CD4-positive, alpha-beta T cell treated with Interleukin-15 for 1 hour (primary cell): ENCODE data around the gene SLX4.

Experiments used
- DNase-seq: peaks from one replicate; pipeline ENCODE4 v3.0.0-alpha.2; 2020

SLX4 gene

DNA sequence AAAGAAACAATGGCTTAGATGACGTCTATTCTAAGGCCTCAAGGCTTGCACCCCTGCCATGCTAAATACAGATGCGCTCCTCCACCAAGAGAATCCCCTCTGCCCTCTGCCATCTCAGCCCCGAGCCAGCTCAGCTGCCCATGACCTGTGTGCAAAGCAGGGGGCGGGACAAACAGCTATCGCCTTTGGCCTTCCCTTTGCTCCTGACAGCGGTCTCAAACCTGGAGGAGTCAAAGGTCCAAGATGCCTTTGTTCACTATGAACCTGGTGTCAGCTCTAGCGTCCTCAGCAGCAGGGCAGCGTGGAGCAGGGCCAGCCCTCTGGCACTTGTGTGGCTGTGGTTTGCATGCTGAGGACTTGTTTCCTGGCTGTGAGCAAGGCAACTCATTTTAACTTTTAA is 12.3 kb downstream of the SLX4 start:
- DNase-seq, result no peak

DNA sequence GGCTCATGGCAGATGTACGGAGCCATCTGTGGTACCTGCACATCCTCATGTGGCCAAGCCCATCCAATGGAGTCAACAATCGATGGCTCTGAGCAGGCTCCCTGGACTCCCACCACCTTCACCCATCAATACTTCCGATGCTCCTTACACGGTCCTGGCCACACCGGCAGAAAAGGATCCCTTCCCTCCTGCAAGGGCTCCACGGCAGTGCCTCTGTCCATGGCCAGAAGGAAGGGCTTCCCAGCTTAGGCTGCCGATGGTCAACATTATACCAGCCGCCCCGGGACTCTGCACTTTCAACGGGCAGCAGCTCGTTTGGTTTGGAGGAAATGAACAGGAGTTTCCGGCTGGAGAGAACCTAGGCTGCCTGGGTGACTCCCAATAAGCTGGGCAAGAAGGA is 13.2 kb downstream of the SLX4 start:
- no peak for DNase-seq

DNA sequence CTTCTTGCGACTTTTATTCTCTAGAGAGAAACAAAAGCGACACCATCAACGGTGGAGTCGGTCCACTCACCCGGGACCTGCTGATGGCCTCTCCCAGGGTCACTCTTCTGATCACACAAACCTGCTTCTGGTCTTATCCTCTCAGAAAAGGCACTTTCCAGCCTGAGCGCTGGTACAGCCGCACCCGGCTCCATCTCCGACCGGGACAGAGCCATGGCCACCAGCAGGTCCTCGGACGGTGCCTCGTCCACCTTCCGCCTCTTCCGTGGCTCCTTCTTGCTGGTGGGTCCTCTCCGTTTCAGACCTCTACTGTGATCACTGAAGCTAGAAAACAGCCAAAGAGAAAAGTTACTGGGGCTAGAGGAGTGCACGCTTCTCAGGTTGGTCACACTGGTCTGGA is 13.7 kb downstream of the SLX4 start:
- DNase-seq, result no peak

DNA sequence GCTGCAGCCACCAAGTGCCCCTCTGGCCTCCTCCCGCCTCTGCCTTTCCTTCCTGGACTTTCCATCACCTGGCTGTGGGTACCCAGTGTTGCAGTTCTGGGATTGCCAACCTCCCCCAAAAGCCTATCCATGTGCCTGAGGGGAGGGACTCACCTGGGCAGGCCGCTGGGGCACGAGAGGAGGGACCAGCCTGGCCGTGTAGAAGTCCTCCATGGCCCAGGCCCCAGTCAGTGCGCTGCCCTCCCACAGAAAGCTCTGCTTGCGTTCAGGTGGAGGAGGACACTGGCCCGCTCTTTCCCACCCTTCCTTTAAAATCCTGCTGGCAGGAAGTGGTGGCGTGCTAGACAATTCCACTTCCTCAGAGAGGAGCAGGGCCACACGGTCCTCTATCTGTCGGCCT is 14.2 kb downstream of the SLX4 start:
- DNase-seq, result no peak

DNA sequence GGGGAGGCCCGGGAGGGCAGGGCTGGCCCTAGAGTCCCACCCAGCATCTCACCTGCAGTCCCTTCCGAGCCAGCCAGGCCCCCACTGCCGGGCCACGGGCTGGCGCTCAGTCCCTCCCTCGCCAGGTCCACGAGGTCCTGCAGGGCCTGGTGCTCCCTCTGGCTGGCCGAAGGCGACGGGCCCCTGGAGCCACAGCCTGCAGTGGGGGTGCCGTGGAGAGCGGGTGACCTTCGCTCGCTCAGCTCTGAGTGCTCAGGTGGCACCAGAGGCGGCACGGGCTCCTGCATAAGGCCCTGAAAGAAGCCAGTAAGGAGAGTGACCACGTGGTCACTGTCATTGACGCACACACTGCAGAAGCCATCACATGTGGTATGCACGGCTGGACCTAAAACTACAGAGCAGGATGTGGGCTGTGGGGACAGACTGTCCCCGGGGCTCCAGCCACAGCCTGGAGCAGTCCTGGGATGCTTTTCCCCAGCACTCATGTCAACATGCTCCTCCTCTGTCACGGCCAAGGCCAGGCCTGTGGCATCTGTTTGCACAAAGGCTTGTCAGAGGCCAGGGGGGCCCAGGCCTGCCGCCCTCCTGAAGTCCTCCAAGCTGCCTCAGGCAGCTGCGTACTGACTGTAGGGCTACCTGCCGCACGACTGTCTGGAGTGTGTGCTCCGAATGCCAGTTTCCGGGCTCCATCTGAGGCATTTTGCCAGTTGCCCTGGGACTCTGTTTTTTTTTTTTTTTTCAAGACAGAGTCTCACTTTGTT is 15.1 kb downstream of the SLX4 start:
- no peak for DNase-seq

DNA sequence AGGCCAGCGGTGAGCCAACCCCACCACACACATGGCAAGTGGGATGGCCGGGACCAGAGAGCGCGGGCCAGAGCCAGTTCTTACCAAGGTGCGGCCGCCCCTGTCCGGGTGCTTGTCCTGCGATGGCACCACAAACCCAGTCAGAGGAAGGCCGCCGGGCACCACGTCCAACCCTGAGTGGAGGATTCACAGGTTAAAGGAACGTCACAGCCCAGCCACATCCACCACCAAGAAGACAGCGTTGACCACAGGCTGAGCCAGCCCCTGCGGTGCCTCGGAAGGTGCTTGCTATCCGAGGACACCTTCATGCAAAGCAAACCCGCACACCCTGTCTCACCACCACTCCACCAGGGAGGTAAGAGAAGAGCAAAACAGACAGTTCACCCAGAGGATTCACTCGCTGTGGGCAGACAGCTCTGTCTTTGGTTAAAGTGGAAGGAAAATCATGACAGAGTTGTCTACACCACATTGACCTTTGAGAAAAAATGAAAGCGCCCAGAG is 15.8 kb downstream of the SLX4 start:
- no peak for DNase-seq

DNA sequence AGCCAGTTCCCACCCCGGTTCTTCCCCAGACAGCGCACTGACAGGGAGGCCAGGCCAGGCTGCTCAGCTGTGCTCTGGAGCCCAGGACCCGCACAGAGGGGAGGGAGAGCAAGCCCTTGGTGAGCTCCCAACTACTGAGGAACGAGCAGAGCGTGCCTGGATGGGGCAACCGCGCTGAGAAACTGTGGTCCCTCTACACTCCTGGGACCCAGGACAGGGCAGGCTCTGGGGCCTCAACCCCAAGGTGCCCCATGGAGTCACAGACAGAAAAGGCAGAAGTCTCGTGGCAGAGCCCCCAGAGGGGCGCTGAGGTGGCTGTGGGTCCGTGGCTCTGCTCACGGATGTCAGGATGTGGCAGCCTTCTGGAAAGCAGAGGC is 16.3 kb downstream of the SLX4 start:
- no peak for DNase-seq

DNA sequence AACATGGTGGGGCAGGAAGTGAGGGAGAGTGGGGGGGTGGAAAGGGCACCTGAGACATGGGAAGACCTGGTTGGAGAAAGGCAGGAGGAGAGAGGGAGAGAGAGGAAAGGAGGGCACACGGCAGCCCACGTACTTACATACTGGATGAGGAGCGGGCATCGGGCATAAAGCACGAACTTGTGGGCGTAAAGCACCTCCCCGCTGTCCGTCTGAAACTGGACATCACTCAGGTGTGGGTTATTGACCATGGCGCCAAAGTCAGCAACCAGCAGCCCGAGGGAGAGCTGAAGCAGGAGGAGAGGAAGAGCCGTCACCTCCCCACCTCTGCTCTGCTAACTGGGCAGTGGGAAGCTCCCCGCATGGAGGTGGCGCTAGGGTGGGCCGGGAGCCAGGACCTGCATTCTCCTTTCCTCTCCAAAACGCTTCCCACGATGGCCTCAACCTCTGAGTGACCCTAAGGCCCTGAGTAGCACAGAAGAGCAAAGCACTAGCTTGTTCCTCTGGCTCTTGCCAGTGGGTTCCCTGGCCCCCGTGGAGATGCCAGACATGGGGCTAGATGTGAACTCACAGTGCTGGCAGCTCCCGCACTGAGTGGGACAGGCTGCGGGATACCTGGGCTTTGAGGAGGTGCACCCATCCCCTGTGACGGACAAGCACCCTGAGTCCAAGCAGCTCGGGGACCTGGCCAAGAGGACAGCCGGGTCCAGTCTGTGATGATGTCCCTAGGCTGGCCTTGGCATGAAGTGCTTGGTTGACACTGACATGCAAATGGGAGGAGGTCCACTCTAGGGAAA is 16.9 kb downstream of the SLX4 start:
- no peak for DNase-seq

DNA sequence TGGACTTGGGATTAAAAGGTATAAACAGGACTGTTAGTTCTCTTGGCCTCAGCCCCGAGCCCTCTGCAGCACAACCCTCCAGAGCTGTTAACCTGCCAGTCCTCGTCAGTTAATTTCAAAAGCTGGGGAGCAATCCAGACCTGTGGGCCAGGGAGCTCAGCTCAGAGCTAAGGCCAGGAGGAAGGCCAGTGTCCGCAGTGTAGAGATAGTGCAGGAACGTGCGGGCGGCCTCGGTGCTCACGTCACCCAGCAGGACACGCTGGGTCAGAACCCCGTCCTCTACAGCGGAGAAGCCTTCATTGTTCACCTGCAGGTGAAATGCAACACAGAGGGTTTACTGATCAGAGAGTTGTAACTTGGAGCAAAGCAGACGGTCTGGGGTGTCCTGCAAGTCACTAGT is 18.8 kb downstream of the SLX4 start:
- no peak for DNase-seq

DNA sequence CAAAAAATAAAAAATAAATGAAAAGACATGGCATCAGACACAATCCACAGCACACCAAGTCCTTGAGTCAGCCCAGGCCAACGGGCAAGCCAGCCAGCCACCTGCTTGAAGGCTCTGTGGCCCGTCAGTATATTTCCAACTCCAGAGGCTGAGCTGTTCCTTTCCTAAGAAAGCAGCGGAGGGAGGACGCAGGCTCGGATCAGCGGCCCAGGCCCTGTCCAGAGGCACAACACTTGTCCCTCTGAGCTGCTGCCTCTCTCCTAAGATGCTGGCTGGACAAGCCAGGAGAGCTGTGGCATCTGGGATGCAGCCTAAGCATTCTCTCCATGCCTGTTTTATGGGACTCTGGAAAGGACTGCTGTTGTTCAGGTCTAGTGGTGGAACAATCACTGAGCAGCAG is 19.4 kb downstream of the SLX4 start:
- DNase-seq, result no peak

DNA sequence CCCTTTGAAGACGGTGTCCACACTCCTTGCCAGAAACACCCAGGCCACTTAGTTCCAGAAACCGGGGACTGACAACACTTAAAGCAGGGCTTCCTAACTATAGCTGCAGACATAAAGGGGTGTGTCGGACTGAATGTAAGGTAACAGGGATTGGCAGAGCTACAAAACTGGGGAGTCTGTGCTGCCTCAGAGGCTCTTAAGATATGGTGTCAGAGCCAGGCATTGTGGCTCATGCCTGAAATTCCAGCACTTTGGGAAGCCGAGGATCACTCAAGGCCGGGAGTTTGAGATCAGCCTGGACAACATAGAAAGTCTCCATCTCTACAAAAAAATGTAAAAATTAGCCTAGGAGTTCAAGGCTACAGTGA is 20.0 kb downstream of the SLX4 start:
- DNase-seq, result no peak

DNA sequence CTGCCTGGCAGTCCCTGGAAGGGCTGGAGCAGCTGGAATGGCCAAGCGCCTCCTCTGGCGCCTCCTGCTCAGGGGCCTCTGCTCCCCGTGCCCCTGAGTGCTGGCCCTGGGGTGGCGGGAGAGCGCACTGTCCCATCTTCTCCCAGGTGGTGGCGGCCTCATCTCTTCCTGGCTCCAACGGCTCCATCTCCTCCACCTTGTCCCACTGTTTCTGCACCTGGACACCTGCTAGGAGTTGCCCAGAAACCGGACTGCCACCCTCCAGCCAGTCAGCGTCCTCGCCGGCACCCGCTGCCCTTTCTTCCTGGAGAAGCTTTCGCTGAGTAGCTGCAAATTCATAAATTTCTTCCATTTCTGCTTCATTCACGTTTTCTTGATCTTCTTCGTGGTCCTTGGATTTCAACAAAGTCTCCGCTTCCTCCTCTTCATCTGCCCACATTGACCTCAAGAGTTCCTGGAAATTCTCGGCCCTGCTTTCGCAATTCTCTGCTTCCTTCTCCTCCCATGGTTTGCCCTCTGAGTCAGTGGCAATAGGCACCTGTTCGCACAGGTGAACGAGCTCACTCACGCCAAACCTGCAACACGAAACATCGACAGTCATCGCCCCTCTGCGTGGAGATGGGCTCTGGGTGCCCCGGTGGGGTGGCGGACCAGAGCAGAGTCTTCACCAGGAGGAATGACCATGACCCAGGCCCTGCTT is 20.5 kb downstream of the SLX4 start:
- no peak for DNase-seq

DNA sequence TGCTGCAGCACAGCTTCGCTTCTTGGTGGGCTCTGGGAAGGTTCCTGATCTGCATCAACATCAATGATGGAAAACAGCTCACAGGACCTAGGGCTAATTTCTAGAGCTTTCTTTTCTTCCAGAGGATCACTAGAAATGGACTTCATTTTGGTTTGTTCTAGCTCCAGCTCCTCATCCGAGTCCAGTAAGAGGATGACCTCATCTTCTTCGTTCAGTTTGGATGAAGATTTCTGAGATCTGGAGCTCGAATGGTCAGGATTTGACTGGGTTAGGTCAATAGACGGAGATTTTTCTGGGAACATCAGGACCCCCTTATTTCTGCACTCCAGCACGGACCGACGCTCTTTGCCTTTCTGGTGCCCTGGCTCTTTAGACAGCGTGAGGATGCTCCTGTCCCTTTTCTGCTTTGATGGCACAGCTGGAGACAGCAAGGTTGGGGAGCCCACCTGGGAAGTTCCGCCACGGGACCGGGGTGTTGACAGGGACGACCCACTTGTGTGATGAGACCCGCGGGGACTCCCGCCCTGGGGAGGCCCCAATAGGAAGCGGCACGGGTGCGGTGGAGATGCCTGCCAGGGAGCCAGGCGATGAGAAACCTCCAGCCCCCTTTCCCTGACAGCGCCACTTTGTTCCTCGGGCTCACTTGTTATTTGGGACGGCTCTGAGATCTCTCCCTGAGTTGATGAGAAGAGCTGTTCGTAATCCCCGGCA is 21.3 kb downstream of the SLX4 start:
- DNase-seq, result no peak

DNA sequence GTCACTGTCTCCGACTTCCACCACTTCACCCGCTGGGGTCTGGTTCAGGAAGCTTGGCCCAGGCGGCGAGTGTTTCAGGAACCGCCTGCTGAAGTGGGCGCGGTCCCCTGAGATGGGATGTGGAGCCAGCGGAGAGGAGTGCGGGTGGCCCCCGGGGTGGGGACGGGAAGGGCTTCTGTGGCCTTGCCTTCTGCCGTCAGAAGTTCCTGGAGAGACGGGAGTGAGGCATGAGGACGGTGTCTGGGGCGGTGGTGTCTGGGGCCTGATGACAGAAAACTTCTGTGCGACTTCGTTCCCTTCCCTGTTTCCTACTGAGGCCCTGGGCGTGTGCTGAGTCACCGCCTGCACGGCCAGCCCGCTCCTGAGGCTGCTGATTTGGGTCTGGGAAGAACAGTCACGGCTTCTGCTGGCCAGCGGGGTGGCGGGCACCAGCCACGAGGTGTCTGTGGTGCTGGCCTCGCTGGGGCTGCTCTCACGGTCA is 21.9 kb downstream of the SLX4 start:
- DNase-seq, result peak; percentile 33

DNA sequence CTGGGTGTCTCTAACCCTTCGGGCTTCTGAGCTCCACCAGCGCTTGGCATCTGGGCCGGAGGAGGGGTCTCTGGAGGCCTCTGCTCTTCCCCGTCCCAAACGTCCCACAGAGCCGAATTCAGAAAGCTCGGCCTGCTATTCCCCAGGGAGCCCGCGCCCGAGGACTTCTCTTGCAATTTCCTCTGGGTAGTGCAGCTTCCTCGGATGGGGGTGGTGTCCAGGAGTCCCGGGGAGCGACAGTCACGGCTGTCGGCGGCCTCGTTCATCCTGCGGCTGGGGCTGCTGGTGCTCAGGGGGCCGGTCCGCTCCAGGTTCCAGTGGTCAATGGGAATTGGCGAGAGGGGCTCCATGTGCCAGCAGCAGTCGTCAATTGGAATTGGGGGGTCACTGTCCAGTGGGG is 22.4 kb downstream of the SLX4 start:
- DNase-seq, result no peak

DNA sequence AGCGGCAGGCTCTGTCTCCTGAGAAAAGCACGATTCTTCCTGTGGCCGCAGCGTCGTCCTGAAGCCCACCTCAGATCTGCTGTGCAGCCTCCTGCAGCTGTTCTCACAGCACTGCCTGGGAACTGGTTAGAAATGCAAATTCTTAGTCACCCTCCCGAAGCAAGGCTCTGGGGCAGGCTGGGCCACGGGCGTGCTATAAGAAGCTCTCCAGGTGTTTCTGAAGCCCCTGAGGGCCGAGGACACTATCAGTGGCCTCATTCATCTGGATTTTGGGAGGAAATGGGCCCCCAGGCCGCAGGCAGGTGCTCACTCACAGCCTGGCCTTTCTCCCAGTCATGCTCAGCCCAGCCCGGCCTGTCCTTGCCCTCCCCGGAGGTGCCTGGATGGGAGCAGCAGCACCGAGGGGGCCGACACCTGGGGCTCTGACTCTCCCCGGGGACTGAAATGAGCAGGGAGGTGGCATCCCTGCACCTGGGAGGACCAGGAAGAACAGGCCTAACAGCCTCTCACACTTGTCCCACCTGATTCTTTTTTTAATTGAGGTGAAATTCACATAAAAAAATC is 23.8 kb downstream of the SLX4 start:
- no peak for DNase-seq

DNA sequence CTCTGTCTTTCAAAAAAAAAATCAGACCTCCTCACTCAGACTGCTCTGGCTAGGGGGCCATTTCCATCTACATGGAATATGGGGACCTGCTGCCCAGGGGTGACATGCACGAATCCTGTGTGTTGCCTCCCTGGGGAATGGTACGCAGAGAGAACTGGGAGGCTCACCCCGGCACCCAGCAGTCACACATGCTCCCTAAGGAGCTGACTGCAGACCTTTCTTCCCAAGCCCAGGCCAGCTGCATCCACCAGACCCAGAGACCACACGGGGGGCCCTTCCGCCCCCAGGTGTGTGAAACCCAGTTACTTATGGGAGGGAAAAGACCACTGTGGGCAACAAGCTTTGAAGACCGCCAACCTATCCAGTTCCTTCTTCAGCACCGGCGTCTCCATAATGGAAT is 27.0 kb downstream of the SLX4 start:
- DNase-seq, result no peak

DNA sequence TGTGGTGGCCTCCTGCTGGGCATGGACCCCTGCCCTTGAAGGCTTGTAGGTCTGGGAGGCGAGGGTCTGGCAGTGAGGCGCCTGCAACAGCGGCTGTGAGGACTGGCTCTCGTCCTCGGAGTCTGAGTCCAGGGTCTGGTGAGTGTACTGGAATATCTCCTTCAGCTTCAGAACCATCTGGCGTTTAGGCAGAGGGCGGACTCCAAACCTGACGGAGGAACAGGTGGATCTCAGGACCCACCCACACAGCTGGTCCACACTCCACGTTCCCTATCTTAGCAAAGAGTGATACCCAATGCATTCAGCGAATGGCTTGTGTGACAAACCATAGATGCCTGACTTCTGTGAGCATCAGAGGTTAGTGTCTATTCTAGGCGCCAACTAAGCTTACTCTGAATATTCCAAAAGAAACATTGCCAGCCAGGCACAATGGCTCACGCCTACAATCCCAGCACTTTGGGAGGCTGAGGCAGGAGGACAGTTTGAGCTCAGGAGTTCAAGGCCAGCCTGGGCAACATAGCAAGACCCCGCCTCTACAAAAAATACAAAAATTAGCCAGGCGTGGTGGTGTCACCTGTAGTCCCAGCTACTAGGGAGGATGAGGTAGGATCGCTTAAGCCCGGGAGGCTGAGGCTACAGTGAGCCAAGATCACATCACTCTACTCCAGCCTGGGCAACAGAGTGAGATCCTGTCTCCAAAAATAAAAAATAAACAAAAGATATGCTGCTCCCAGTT is 27.9 kb downstream of the SLX4 start:
- DNase-seq, result no peak

DNA sequence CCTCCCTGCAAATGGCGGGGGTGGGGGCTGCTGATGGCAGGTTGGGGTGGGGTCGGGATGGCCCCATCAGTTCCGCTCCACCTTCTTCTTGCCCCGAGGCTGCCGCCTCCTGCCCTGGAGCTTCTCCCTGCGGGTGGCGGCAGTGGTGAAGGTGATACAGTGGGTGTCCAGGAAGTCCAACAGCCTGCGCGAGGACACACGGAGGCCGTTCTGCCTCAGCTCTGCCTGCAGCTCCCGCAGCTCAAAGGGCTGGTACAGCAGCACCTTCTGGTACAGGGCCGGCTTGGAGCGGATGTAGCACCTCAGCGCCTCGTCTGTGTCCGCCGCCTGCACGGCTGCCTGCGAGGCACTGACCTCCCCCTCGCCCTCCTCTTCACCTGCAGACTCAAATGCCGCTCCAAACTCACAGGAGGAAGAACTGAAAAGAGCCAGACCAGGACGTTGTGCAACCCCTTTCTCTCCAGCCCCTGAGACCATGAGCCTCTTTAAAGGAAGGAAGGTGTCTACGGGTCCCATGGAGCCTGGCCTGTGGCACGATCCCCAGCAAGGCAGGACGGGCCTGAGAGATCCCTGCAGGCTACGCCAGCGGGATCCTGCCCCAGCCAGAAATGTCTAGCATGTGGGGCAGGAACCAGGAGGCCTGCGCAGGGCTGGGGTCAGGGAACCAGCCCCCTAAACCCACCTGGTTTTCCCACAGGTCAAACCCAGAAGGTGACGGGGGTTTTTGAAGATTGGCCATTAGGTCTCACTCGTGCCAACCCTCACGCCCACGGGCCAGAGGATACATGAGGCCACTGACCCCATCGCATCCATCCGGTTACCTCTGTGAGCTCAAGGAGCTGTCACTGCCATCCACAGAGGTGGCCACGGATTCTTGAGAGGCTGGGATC is 28.9 kb downstream of the SLX4 start:
- no peak for DNase-seq

DNA sequence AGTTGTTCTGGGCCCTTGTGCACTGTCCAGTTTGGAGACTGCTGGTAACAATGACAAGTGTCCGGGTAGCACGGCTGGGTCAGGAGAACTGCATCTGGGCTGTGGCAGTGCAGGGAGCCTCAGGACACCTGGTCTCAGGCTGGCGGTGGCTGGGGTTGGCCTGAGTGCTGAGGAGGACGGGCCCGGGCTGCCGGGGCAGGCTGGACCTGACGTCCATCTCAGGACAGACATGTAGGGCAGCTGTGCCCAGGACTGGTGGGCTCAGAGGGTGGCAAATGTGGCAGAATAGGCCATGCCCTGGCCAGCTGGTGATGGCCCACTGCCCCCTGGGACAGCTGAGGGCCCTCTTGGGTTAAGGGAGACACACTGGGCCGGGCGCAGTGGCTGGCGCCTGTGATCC is 30.0 kb downstream of the SLX4 start:
- no peak for DNase-seq

DNA sequence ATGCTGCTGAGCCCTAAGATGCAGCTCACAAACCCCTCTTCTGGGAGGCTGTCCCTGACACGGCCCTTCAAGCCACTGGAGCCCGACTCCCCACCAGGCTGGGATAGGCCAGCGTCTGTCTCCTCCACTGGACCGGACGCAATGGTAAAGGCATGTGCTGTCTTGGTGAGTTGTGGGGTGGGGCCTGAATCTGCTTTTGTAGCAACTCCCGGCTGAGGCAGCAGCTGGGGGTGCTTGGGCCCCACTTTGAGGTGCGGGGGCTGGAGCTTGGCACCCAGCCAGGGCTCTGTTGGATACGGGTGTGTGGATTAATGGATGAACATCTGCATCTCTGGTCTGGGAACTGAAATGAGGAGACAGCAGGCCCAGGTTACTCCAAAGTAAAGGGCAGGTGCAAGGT is 30.7 kb downstream of the SLX4 start:
- DNase-seq, result no peak
